IMR-90 (cell line): ENCODE data around the gene PTPRG.

Experiments used
- CEBPB ChIP-seq: IDR thresholded peaks from 2 replicates; pipeline ENCODE4 v1.6.1; 2012; ENCODE audit warnings: low read depth, low read length, improper control_type of control experiment
- CTCF ChIP-seq: conservative IDR thresholded peaks from 2 replicates; pipeline ENCODE4 v1.5.1; 2012; ENCODE audit warnings: mild to moderate bottlenecking, low read depth, low read length, improper control_type of control experiment
- ELK1 ChIP-seq: fragments of 150-350 bp; IDR thresholded peaks from 2 replicates; pipeline ENCODE4 v1.6.1; 2016; ENCODE audit warnings: low read depth, mild to moderate bottlenecking, low read length, moderate library complexity, borderline replicate concordance
- FOS ChIP-seq: fragments of 150-350 bp; IDR thresholded peaks from 2 replicates; pipeline ENCODE4 v1.6.1; 2016; ENCODE audit warnings: low read depth, low read length
- MAFK ChIP-seq: IDR thresholded peaks from 2 replicates; pipeline ENCODE4 v1.6.1; 2012; ENCODE audit warnings: low read depth, low read length, improper control_type of control experiment
- MAZ ChIP-seq: IDR thresholded peaks from 2 replicates; pipeline ENCODE4 v1.6.1; 2012; ENCODE audit warnings: low read depth, mild to moderate bottlenecking, low read length, improper control_type of control experiment, moderate library complexity, borderline replicate concordance
- MXI1 ChIP-seq: IDR thresholded peaks from 2 replicates; pipeline ENCODE4 v1.6.1; 2012; ENCODE audit warnings: low read depth, mild to moderate bottlenecking, low read length, moderate library complexity, borderline replicate concordance
- NFE2L2 ChIP-seq: fragments of 150-350 bp; IDR thresholded peaks from 2 replicates; pipeline ENCODE4 v1.6.1; 2016; ENCODE audit warnings: low read depth, mild to moderate bottlenecking, low read length
- POLR2A ChIP-seq: IDR thresholded peaks from 2 replicates; pipeline ENCODE4 v1.6.1; 2012; ENCODE audit warnings: mild to moderate bottlenecking, low read depth, low read length
- RAD21 ChIP-seq: IDR thresholded peaks from 2 replicates; pipeline ENCODE4 v1.6.1; 2012; ENCODE audit warnings: low read length, improper control_type of control experiment
- RCOR1 ChIP-seq: IDR thresholded peaks from 2 replicates; pipeline ENCODE4 v1.6.1; 2012; ENCODE audit warnings: mild to moderate bottlenecking, low read length, improper control_type of control experiment; ENCODE audit not compliant: insufficient replicate concordance
- RFX5 ChIP-seq: IDR thresholded peaks from 2 replicates; pipeline ENCODE4 v1.8.0; 2012; ENCODE audit warnings: low read depth, mild to moderate bottlenecking, low read length, moderate library complexity
- TF ChIP-seq, protein P1 (sequence below): fragments of 150-350 bp; IDR thresholded peaks from 2 replicates; pipeline ENCODE4 v1.6.1; 2017; ENCODE audit warnings: mild to moderate bottlenecking, antibody characterized with exemption, low read length, low read depth

GRCh38 chr3:62007036-62007435 lies 445.7 kb downstream of the PTPRG start:
- no peak for TF ChIP-seq CTCF
- no peak for TF ChIP-seq RAD21
- TF ChIP-seq RFX5 = no peak
- TF ChIP-seq ELK1 = no peak
- TF ChIP-seq MXI1 = no peak
- no peak for TF ChIP-seq POLR2A
- TF ChIP-seq FOS = no peak
- no peak for TF ChIP-seq RCOR1
- no peak for TF ChIP-seq CEBPB
- TF ChIP-seq MAFK = no peak
- TF ChIP-seq, protein P1, sequence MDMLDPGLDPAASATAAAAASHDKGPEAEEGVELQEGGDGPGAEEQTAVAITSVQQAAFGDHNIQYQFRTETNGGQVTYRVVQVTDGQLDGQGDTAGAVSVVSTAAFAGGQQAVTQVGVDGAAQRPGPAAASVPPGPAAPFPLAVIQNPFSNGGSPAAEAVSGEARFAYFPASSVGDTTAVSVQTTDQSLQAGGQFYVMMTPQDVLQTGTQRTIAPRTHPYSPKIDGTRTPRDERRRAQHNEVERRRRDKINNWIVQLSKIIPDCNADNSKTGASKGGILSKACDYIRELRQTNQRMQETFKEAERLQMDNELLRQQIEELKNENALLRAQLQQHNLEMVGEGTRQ = no peak
- TF ChIP-seq NFE2L2 = no peak
- TF ChIP-seq MAZ = no peak
